GM10266 (cell line): ENCODE data around the gene LHX8.

Experiments
- DNase-seq: peaks from one replicate; pipeline ENCODE4 v3.0.0; 2012; ENCODE audit errors: extremely low spot score
- TF ChIP-seq, protein P1 (sequence below): IDR thresholded peaks from 2 replicates; pipeline ENCODE4 v1.5.1; 2012; ENCODE audit warnings: mild to moderate bottlenecking, low read depth; ENCODE audit not compliant: control insufficient read depth, insufficient read depth; ENCODE audit errors: missing control alignments

Gene LHX8

DNA sequence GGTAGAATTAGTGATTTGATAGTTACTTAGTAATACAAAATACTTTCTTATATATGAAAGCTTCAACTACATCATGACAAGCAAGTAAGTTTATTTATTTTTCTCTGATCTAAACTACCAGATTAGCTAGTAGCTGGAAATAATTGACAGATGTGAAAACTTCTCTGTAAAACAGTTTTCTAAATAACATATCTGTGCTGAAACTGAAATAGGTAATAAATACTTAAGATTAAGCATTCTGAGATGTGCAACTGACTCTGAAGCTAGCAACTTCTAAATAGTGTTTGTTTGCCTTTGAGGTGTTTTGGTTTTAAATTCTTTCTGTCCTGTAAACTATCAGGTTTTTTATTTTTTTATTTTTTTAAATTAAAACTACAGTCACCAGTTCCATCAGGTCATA is 18.5 kb upstream of the LHX8 start:
- TF ChIP-seq, protein P1, sequence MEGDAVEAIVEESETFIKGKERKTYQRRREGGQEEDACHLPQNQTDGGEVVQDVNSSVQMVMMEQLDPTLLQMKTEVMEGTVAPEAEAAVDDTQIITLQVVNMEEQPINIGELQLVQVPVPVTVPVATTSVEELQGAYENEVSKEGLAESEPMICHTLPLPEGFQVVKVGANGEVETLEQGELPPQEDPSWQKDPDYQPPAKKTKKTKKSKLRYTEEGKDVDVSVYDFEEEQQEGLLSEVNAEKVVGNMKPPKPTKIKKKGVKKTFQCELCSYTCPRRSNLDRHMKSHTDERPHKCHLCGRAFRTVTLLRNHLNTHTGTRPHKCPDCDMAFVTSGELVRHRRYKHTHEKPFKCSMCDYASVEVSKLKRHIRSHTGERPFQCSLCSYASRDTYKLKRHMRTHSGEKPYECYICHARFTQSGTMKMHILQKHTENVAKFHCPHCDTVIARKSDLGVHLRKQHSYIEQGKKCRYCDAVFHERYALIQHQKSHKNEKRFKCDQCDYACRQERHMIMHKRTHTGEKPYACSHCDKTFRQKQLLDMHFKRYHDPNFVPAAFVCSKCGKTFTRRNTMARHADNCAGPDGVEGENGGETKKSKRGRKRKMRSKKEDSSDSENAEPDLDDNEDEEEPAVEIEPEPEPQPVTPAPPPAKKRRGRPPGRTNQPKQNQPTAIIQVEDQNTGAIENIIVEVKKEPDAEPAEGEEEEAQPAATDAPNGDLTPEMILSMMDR, result no peak
- DNase-seq, result no peak

DNA sequence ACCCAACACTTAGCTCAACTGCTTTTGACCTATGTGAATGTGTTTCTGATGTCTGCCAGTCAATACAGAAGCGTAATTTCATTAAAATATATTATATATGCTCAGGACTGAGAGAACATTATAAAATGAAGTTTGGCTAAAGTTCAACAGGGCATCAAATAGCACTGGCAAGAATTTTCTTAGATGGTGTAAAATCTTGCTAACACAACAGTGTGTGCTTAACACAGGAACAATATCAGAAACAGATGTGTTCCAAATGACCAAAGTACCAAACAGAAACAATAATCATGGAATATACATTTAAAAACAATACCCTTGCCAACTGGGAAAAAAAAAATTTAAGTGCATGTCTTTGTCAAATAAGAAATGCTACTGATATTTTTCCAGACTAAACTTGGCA is 10.4 kb upstream of the LHX8 start:
- DNase-seq, result no peak
- TF ChIP-seq, protein P1, result no peak

DNA sequence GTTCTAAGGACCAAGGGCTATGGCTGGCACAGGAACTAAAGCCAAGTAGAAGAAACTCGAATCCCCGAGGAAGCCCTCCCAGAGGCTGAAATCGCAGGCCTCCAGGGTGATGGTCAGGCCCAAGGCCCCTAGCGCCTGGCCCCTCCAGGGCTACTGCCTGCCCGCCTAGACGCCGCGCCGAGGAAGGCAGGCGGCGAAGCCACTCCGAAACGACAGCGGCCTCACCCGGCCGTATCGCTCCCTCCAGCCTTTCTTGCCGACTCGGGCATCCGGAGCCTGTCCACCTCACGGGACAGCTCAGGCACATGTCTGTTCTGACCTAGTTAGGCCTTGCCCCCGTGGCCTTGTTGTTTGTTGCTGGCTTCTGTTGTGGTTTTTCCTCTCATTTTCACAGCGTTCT is 9.7 kb upstream of the LHX8 start:
- TF ChIP-seq, protein P1, result no peak
- no peak for DNase-seq

DNA sequence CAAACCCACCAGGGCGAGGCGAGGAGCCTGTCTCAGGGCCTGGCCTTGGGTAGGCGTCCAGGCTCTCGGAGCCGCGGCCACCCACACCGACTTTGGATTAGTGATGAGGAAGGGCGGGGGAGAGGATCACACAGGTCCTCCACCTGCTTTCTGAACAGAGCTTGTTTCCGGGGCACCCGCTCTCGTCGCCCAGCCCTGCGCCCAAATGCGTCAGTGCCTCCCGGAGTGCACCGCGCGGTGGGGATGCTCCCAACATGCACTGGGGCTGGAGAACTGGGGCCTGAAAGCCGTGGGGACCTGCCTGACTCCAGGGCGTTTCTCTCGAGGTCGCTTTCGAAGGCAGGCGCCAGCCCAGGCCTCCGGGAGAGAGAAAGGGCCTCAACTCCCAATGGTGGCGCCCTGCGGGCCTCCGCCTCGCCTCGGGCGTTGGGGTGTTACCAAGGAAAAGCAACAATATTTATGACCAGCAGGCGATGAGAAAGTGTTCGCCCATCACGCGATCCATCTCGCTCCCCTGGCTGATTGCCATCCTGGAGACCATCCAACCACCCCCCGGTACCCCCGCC is 8.9 kb upstream of the LHX8 start:
- DNase-seq, result no peak
- TF ChIP-seq, protein P1, result no peak

- DNase-seq, result no peak
- TF ChIP-seq, protein P1, result no peak
Measured at GRCh38 chr1:75126611-75127101, 7.5 kb upstream of the LHX8 start.

DNA sequence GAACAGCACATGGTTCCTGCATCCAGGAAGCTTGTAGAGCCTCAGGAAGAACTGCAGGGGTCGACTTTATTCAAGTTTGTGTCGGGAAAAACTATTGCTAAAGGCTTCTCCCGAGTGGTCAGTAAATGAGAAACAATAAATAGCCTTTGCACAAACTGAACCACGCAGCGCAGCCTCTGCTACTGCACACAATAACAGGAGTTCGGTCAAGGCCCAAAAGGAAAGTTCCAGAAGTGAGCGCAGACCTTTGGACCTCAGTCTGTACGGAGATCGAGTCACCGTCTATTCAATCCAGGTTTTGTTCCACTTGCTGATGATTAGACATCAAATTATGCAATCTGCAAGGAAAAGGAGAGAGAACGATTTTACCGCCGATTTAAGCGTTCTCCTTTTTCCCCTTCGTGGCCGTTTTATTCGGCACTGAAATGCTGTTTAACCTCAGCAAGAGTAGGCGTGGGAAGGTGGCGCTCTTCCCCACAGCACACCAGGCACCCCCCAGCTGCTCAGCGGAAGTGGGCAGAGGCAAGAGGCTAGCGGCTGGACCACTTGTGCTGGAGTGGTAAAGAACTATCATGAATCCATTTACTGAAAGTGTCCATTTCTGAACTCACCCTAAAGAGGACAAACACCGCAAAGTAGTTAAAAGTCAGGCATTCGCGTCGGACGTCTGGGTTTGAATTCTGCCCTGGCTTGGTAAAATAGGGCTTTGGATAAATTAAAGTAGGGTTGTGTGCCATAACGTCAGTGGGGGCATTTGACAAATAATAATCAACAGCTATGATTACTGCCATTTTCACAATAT is 6.1 kb upstream of the LHX8 start:
- DNase-seq, result no peak
- TF ChIP-seq, protein P1, result no peak

- TF ChIP-seq, protein P1, result no peak
- DNase-seq, result no peak
Measured at GRCh38 chr1:75129660-75129982, 4.6 kb upstream of the LHX8 start.
